ENCODE results near the gene SOBP.

Gene SOBP

GRCh38 chr6:107584726-107585125, 94.8 kb downstream of the SOBP start:
- Histone ChIP-seq H3K9me3 (ENCODE audit: control insufficient read depth, insufficient read depth, low read depth, low read length) (no peaks in the 10 kb centered on the region), H3K36me3 (ENCODE audit: control insufficient read depth in 2 of 2, insufficient read depth in 1 of 2, low read length in 2 of 2) (no peaks in the 10 kb centered on the region), H3K4me3 (ENCODE audit: low read depth, low read length) (no peak overlapping the region), H3K4me1 (ENCODE audit: control insufficient read depth, insufficient read depth, low read length) (peaks cover 9% of the 10 kb centered on the region), H3K27ac (ENCODE audit: extremely low read depth, low read depth, low read length) (no peak overlapping the region)
- POLR2A ChIA-PET: no interaction called here
- TF ChIP-seq ZNF132 (tag by site-specific recombination; IDR thresholded peaks at IDR 0.05; ENCODE audit: borderline replicate concordance) (no peak), ZNF433 (tag by site-specific recombination; IDR thresholded peaks at IDR 0.05; ENCODE audit: low read depth) (no peak), ZNF747 (tag by site-specific recombination; IDR thresholded peaks at IDR 0.05) (no peak), HOXD13 (CRISPR knock-in tag; IDR thresholded peaks at IDR 0.05; ENCODE audit: borderline replicate concordance) (no peak), PBX3 (CRISPR knock-in tag; IDR thresholded peaks at IDR 0.05) (no peak), ZNF660 (tag by site-specific recombination; IDR thresholded peaks at IDR 0.05) (no peak), ZFP69B (tag by site-specific recombination; IDR thresholded peaks at IDR 0.05) (no peak), ZNF335 (tag by site-specific recombination; conservative IDR thresholded peaks at IDR 0.05) (no peak), PRDM1 (tag by site-specific recombination; IDR thresholded peaks at IDR 0.05) (no peak), PRDM4 (tag by site-specific recombination; IDR thresholded peaks at IDR 0.05) (no peak)
- CTCF ChIA-PET: interaction anchor here (1.4 kb wide), 1 partner anchor 10 kb away, joined by 3 read pairs; no protein-coding TSS in a partner anchor

GRCh38 chr6:107585815-107586435, 96.0 kb downstream of the SOBP start:
- no peaks in the 10 kb centered on the region for H3K9me3 ChIP-seq (ENCODE audit: control insufficient read depth, insufficient read depth, low read depth, low read length)
- peaks cover 9% of the 10 kb centered on the region for H3K4me1 ChIP-seq (ENCODE audit: control insufficient read depth, insufficient read depth, low read length)
- ChIA-PET CTCF (interaction anchor here (0.6 to 1.4 kb wide), 3 partner anchors 9 to 84 kb away, joined by 3 to 6 read pairs (median 5); no protein-coding TSS in a partner anchor), POLR2A (interaction anchor here (1.0 to 1.2 kb wide), 2 partner anchors 9 to 97 kb away, joined by 3 to 4 read pairs; no protein-coding TSS in a partner anchor)
- H3K36me3 ChIP-seq (ENCODE audit: control insufficient read depth in 2 of 2, insufficient read depth in 1 of 2, low read length in 2 of 2): no peaks in the 10 kb centered on the region
- H3K4me3 ChIP-seq (ENCODE audit: low read depth, low read length): no peak overlapping the region
- no peak overlapping the region for H3K27ac ChIP-seq (ENCODE audit: extremely low read depth, low read depth, low read length)
- TF ChIP-seq ZNF214 (tag by site-specific recombination; IDR thresholded peaks at IDR 0.05; ENCODE audit: borderline replicate concordance) (no peak), ZNF354C (tag by site-specific recombination; IDR thresholded peaks at IDR 0.05; ENCODE audit: borderline replicate concordance, low read depth) (no peak), MEIS1 (CRISPR knock-in tag; IDR thresholded peaks at IDR 0.05; ENCODE audit: borderline replicate concordance) (no peak), ZNF366 (tag by site-specific recombination; conservative IDR thresholded peaks at IDR 0.05) (no peak), ZNF350 (tag by site-specific recombination; IDR thresholded peaks at IDR 0.05) (0 out of 2 replicates have a peak, but pooled peaks have one; percentile 25), FEZF1 (tag by site-specific recombination; IDR thresholded peaks at IDR 0.05) (no peak), ZNF548 (tag by site-specific recombination; IDR thresholded peaks at IDR 0.05) (no peak), KLF9 (tag by site-specific recombination; IDR thresholded peaks at IDR 0.05; ENCODE audit: low read depth) (peak; percentile 80), SP7 (tag by site-specific recombination; IDR thresholded peaks at IDR 0.05) (peak; percentile 59), ZNF785 (tag by site-specific recombination; IDR thresholded peaks at IDR 0.05) (no peak), ZBTB17 (tag by site-specific recombination; IDR thresholded peaks at IDR 0.05) (peak; percentile 78), ZXDB (tag by site-specific recombination; IDR thresholded peaks at IDR 0.05) (no peak), ZBTB20 (tag by site-specific recombination; IDR thresholded peaks at IDR 0.05) (no peak), TSHZ1 (tag by site-specific recombination; IDR thresholded peaks at IDR 0.05; ENCODE audit: borderline replicate concordance) (no peak), ZNF768 (tag by site-specific recombination; IDR thresholded peaks at IDR 0.05) (no peak), ZSCAN16 (tag by site-specific recombination; IDR thresholded peaks at IDR 0.05) (no peak), PRDM6 (tag by site-specific recombination; IDR thresholded peaks at IDR 0.05) (no peak), ZNF791 (tag by site-specific recombination; IDR thresholded peaks at IDR 0.05) (no peak)

Measured in HEK293 (cell line).